Brain microvascular endothelial cell (primary cell): Measurements from ENCODE around the gene SMC3.

Source experiments
- DNase-seq: peaks from one replicate; pipeline ENCODE4 v3.0.0-alpha.2; 2020
- H3K27ac ChIP-seq: fragments of 250-450 bp; sonication (Bioruptor Pico); 2 replicates; pipeline ENCODE4 v1.5.1; 2020; ENCODE audit warnings: mild to moderate bottlenecking, moderate library complexity
- H3K27me3 ChIP-seq: fragments of 250-450 bp; sonication (Bioruptor Pico); replicated peaks from 2 replicates; pipeline ENCODE4 v1.5.1; 2020; ENCODE audit warnings: mild to moderate bottlenecking
- H3K36me3 ChIP-seq: fragments of 250-450 bp; sonication (Bioruptor Pico); replicated peaks from 2 replicates; pipeline ENCODE4 v1.5.1; 2020; ENCODE audit warnings: mild to moderate bottlenecking
- H3K4me3 ChIP-seq: 2 replicates; pipeline ENCODE4 v1.5.1; 2011; ENCODE audit warnings: low read depth, mild to moderate bottlenecking, control low read depth, low read length, moderate library complexity
- in situ Hi-C: cut with HindIII; loops from 2 replicates; pipeline ENCODE4 v1.10.0; 2017; ENCODE audit warnings: low sequenced_read_pairs, low pct_ligation_motif_present
- TF ChIP-seq, protein P1 (sequence below): IDR thresholded peaks from 2 replicates; pipeline ENCODE4 v1.5.1; 2011; ENCODE audit warnings: low read depth, mild to moderate bottlenecking, moderate library complexity, low read length, control low read depth, inconsistent platforms; ENCODE audit errors: missing control alignments

SMC3 gene

DNA sequence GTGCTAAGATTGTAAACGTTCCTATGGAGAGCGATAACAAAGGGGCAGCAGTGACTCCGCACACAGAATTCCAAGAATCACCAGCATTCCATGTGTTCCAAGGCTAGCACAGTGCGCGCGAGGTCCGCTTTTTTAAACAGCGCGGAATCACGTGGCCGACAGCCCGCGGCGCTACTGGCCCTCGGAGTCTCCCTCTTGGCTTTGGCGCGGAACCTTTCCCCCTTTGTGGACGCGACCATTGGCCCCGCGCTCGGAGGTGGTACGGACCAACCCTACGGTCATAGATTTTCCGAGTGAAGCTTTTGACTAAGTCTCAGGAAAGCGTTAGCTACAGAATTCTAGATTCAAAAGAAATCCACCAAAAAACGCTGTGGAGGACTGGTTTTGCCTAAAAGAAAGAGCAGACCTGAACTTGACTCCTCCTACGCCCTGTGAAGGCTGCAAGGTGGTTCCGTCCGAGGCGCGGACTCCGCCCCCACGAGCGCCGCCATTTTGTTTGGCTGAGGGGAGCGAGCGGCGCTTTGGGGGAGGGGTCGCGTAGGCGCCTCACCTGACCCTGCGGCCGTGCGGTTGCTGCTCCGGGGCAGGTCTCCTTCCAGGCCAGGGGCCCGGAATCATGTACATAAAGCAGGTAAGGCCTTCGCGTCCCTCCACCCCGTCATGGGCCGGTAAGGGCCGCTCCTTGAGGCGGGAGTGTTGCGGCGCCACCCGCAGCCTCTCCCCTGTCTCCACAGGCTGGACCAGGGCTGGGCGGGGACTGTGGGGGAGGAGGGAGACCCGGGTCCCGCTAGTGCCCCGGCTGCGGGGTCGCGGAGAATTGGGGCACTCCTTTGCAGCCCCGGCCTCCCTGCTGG lies at the start of gene SMC3:
TSS of gene SMC3 (plus strand) at position 495 of the 854 bp plus-strand sequence. CDS start at position 617, 122 bp downstream.
- in situ Hi-C loops = no loop called here
- peak within 1 kb of the TSS; percentile 96 for H3K27ac ChIP-seq

DNA sequence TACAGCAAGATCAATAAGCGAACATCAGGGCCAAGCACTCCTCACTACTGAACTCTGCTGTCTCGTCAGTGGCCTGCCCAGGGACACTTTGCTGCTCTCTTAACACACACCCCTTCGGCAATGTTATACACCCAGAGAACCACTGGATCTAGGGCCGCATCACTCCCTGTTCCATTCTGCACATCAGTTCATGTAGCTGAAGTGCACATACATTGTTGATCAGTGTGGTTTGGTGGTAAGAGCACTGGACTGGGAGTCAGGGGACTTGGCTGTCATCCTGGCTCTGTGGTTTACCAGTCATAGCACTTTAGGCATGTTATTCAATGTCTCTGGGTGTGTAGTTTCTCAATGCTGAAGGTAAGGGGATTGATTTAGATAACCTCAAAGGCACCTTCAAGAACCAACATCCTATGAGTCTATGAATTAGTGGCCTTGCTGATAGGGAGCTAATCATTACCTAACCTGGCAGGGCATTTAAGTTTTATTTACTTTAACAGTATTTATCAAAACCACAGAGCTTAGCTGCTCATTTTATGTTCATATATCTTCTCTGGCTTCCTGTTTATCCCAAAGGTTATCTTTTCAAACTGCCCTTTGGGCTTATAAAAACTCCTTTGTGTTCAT lies 45.0 kb upstream of the SMC3 start:
- H3K27me3 ChIP-seq = no peaks in the 10 kb centered on the region
- DNase-seq = no peak
- no peak overlapping the region for H3K4me3 ChIP-seq
- TF ChIP-seq, protein P1, sequence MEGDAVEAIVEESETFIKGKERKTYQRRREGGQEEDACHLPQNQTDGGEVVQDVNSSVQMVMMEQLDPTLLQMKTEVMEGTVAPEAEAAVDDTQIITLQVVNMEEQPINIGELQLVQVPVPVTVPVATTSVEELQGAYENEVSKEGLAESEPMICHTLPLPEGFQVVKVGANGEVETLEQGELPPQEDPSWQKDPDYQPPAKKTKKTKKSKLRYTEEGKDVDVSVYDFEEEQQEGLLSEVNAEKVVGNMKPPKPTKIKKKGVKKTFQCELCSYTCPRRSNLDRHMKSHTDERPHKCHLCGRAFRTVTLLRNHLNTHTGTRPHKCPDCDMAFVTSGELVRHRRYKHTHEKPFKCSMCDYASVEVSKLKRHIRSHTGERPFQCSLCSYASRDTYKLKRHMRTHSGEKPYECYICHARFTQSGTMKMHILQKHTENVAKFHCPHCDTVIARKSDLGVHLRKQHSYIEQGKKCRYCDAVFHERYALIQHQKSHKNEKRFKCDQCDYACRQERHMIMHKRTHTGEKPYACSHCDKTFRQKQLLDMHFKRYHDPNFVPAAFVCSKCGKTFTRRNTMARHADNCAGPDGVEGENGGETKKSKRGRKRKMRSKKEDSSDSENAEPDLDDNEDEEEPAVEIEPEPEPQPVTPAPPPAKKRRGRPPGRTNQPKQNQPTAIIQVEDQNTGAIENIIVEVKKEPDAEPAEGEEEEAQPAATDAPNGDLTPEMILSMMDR = no peak
- H3K36me3 ChIP-seq = no peaks in the 10 kb centered on the region
- H3K27ac ChIP-seq = no peak overlapping the region
- in situ Hi-C loops = no loop called here

More for the DNA sequence above, at the start of gene SMC3:
- no peaks in the 10 kb centered on the region for H3K27me3 ChIP-seq
- H3K36me3 ChIP-seq = no peaks in the 10 kb centered on the region
- TF ChIP-seq, protein P1 = no peak
- DNase-seq = peak; percentile 94
- peak within 1 kb of the TSS; percentile 93 for H3K4me3 ChIP-seq

DNA sequence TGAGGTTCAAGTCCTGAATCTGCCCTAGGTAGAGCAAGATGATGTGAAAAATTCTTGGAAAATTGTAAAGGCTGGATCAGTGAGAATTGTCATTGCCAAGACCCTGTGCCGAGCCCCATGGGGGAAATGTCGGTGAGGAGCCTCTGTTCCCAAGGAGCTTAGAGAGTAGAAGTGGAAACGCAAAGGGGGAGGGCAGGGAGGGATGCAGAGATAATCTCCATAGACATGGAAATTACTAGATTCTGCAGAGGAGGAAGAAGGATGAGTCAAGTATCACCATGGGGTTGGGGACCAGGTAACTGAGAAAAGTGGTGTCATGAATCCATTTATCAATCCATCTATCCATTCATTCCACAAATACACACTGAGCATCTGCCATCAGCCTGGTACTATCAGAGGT lies 43.8 kb upstream of the SMC3 start:
- Histone ChIP-seq H3K27me3 (no peaks in the 10 kb centered on the region), H3K27ac (no peak overlapping the region), H3K36me3 (no peaks in the 10 kb centered on the region), H3K4me3 (no peak overlapping the region)
- no peak for DNase-seq
- TF ChIP-seq, protein P1 = no peak
- in situ Hi-C loops = no loop called here

DNA sequence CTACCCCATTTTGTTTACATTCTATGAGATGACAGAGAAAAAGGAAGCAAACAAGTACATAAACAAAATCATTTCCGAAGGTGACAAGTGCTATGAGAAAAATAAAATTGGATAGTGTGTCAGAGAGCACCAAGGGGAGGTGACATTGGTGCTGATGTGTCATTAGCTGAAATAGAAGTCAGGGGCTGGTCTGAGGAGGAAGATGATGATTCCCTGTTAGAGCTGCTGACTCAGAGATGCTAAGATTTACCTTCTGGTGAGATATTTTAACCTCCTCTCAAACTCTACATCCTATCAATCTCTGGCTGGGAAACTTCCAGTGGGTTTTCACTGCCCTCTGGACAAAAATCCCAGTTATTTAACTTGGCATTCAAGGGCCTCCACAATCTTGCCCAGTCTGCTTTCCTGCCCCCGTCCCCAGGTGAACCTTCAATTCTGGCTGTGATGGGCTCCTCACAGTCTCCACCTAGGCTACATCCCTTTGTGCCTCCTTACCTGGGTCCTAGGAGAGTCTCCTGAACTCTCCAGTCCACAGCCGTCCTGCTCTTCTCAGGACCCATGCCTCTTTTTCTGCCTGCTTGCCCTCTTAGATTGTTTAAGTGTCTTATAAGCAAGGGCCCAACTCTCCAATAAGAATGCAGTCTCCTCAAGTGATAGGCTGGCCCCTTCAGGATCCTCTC lies 43.2 kb upstream of the SMC3 start:
- in situ Hi-C loops = no loop called here
- DNase-seq = no peak

DNA sequence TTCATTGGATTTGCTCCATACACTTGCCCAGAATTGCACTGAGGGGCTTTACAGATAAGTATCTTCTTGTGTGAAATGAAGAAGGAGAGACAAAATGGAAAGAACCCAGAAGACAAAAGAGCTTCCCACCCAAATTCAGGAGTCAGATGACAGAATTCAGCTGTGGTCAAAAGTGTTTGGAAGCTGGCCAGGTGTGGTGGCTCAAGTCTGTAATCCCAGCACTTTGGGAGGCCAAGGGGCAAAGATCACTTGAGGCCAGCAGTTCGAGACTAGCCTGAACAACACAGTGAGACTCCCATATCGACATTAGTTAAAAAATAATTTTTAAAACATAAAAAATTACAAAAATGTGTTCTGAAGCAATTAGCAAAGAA lies 42.6 kb upstream of the SMC3 start:
- TF ChIP-seq, protein P1 = no peak
- no peak for DNase-seq
- in situ Hi-C loops = loop anchor here (25.0 kb wide), 1 partner anchor 188 kb away; no protein-coding TSS in a partner anchor
- no peak overlapping the region for H3K27ac ChIP-seq
- H3K27me3 ChIP-seq = no peaks in the 10 kb centered on the region
- no peak overlapping the region for H3K4me3 ChIP-seq
- H3K36me3 ChIP-seq = no peaks in the 10 kb centered on the region

More for the DNA sequence above, 43.2 kb upstream of the SMC3 start:
- H3K4me3 ChIP-seq = no peak overlapping the region
- H3K36me3 ChIP-seq = no peaks in the 10 kb centered on the region
- H3K27ac ChIP-seq = no peak overlapping the region
- no peaks in the 10 kb centered on the region for H3K27me3 ChIP-seq
- TF ChIP-seq, protein P1 = no peak
